ENCODE measurements around the gene CLINT1.

GRCh38 chr5:157907479-157907878 lies 48.5 kb upstream of the CLINT1 start:
- TF ChIP-seq RBM14 (IDR thresholded peaks at IDR 0.05; ENCODE audit: borderline replicate concordance, insufficient read depth, low read depth, low read length), result no peak
- TF ChIP-seq PTTG1 (tag; IDR thresholded peaks at IDR 0.05; ENCODE audit: low read depth), result no peak
- TF ChIP-seq STAG1 (CRISPR knock-in tag; IDR thresholded peaks at IDR 0.05; ENCODE audit: borderline replicate concordance), result no peak
- TF ChIP-seq CTCF (IDR thresholded peaks at IDR 0.05 in 2 of 3, conservative IDR thresholded peaks at IDR 0.05 in 1 of 3; ENCODE audit: insufficient read depth in 2 of 3, low read depth in 1 of 3, low read length in 3 of 3), result no peak
- TF ChIP-seq, protein P1, sequence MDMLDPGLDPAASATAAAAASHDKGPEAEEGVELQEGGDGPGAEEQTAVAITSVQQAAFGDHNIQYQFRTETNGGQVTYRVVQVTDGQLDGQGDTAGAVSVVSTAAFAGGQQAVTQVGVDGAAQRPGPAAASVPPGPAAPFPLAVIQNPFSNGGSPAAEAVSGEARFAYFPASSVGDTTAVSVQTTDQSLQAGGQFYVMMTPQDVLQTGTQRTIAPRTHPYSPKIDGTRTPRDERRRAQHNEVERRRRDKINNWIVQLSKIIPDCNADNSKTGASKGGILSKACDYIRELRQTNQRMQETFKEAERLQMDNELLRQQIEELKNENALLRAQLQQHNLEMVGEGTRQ (CRISPR knock-in tag; IDR thresholded peaks at IDR 0.05), result no peak
- no peak for TF ChIP-seq ATF6 (CRISPR knock-in tag; IDR thresholded peaks at IDR 0.05)
- TF ChIP-seq, protein P2, sequence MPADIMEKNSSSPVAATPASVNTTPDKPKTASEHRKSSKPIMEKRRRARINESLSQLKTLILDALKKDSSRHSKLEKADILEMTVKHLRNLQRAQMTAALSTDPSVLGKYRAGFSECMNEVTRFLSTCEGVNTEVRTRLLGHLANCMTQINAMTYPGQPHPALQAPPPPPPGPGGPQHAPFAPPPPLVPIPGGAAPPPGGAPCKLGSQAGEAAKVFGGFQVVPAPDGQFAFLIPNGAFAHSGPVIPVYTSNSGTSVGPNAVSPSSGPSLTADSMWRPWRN (IDR thresholded peaks at IDR 0.05; ENCODE audit: low read depth), result no peak
- no peak for TF ChIP-seq MTA1 (IDR thresholded peaks at IDR 0.05; ENCODE audit: borderline replicate concordance)
- TF ChIP-seq ZC3H11A (IDR thresholded peaks at IDR 0.05; ENCODE audit: low read depth, low read length), result no peak
- no peak for TF ChIP-seq POLR2A (conservative IDR thresholded peaks at IDR 0.05)
- TF ChIP-seq, protein P3, sequence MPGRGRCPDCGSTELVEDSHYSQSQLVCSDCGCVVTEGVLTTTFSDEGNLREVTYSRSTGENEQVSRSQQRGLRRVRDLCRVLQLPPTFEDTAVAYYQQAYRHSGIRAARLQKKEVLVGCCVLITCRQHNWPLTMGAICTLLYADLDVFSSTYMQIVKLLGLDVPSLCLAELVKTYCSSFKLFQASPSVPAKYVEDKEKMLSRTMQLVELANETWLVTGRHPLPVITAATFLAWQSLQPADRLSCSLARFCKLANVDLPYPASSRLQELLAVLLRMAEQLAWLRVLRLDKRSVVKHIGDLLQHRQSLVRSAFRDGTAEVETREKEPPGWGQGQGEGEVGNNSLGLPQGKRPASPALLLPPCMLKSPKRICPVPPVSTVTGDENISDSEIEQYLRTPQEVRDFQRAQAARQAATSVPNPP (IDR thresholded peaks at IDR 0.05; ENCODE audit: borderline replicate concordance, insufficient read depth, insufficient read length), result no peak
- TF ChIP-seq JUN (IDR thresholded peaks at IDR 0.05; ENCODE audit: borderline replicate concordance, low read depth, low read length), result no peak
- no peak for TF ChIP-seq JUN (CRISPR knock-in tag; IDR thresholded peaks at IDR 0.05; ENCODE audit: borderline replicate concordance)

Data from K562 (cell line).